ENCODE results near the gene AOPEP.

- TF ChIP-seq CTCF (IDR thresholded peaks at IDR 0.05) (no peak), POLR2A (IDR thresholded peaks at IDR 0.05) (no peak)
Observed at GRCh38 chr9:95010431-95010838, 283.9 kb downstream of the AOPEP start.

All from testis (tissue), 2 donors.